GM18502 (cell line): ENCODE results near the gene HLX.

Experiments used
- ATAC-seq: cut with Tn5 transposase; IDR thresholded peaks from one replicate; pipeline ENCODE4 v1.9.1; 2021; ENCODE audit warnings: mild to moderate bottlenecking; ENCODE audit not compliant: unreplicated experiment, poor library complexity

The HLX gene

GRCh38 chr1:220880726-220881506 lies 1.7 kb downstream of the HLX start:
- no peak for ATAC-seq

- no peak for ATAC-seq
Measured at GRCh38 chr1:220882061-220882891, 3.0 kb downstream of the HLX start.

GRCh38 chr1:220884109-220884980 lies 5.1 kb downstream of the HLX start:
- no peak for ATAC-seq

GRCh38 chr1:220884981-220885918 lies 6.0 kb downstream of the HLX start:
- no peak for ATAC-seq

- no peak for ATAC-seq
Measured at GRCh38 chr1:220885971-220886370, 6.7 kb downstream of the HLX start.

- no peak for ATAC-seq
Measured at GRCh38 chr1:220886470-220887201, 7.4 kb downstream of the HLX start.

- no peak for ATAC-seq
Measured at GRCh38 chr1:220887202-220887519, 7.9 kb downstream of the HLX start.

- ATAC-seq = no peak
Measured at GRCh38 chr1:220887520-220888416, 8.5 kb downstream of the HLX start.

- ATAC-seq = no peak
Measured at GRCh38 chr1:220888417-220888986, 9.3 kb downstream of the HLX start.

- ATAC-seq = no peak
Measured at GRCh38 chr1:220889333-220889732, 10.1 kb downstream of the HLX start.

- no peak for ATAC-seq
Measured at GRCh38 chr1:220889848-220890287, 10.6 kb downstream of the HLX start.

GRCh38 chr1:220890602-220891001 lies 11.4 kb downstream of the HLX start:
- no peak for ATAC-seq

GRCh38 chr1:220891224-220892085 lies 12.2 kb downstream of the HLX start:
- no peak for ATAC-seq

GRCh38 chr1:220892086-220892376 lies 12.8 kb downstream of the HLX start:
- ATAC-seq = no peak

- no peak for ATAC-seq
Measured at GRCh38 chr1:220892997-220893700, 13.9 kb downstream of the HLX start.

GRCh38 chr1:220893701-220894024 lies 14.4 kb downstream of the HLX start:
- no peak for ATAC-seq
